Activated naive CD8-positive, alpha-beta T cell treated with anti-CD3 and anti-CD28 coated beads, Interleukin-2, amount 50 U/mL, for 24 hours (primary cell): Measurements from ENCODE around the gene MVD.
A peak's percentile ranks its signal among the peaks of the same experiment; 100 is the strongest.

Experiments used
- ATAC-seq: fragments of 150-1000 bp; cut with Tn5 transposase; one replicate; pipeline ENCODE4 v1.10.0; 2021
- DNase-seq: peaks from one replicate; pipeline ENCODE4 v3.0.0; 2021
- H3K27ac Mint-ChIP-seq: one replicate; pipeline ENCODE4 v1.8.0; 2021; ENCODE audit warnings: mild to moderate bottlenecking, mixed read lengths
- H3K27me3 Mint-ChIP-seq: one replicate; pipeline ENCODE4 v1.8.0; 2021; ENCODE audit warnings: mixed read lengths
- H3K36me3 Mint-ChIP-seq: one replicate; pipeline ENCODE4 v1.8.0; 2021; ENCODE audit warnings: low read depth, mixed read lengths
- H3K4me1 Mint-ChIP-seq: one replicate; pipeline ENCODE4 v1.8.0; 2021; ENCODE audit warnings: mixed read lengths
- H3K4me3 Mint-ChIP-seq: one replicate; pipeline ENCODE4 v1.8.0; 2021; ENCODE audit warnings: mild to moderate bottlenecking, moderate library complexity, mixed read lengths
- H3K9me3 Mint-ChIP-seq: one replicate; pipeline ENCODE4 v1.8.0; 2021; ENCODE audit warnings: mixed read lengths

MVD gene

GRCh38 chr16:88700636-88701482 lies 38.0 kb upstream of the MVD start:
- Mint-ChIP-seq H3K36me3 (peaks cover 4% of the 10 kb centered on the region), H3K4me3 (peak overlapping the region; percentile 88), H3K9me3 (no peaks in the 10 kb centered on the region), H3K4me1 (peaks cover 64% of the 10 kb centered on the region), H3K27ac (peak overlapping the region; percentile 91), H3K27me3 (no peaks in the 10 kb centered on the region)
- peak; percentile 84 for ATAC-seq
- peak; percentile 93 for DNase-seq

GRCh38 chr16:88700322-88700635 lies 37.4 kb upstream of the MVD start:
- ATAC-seq, result no peak
- Mint-ChIP-seq H3K9me3 (no peaks in the 10 kb centered on the region), H3K36me3 (peaks cover 4% of the 10 kb centered on the region), H3K27ac (peak overlapping the region; percentile 91), H3K4me1 (peaks cover 62% of the 10 kb centered on the region), H3K27me3 (no peaks in the 10 kb centered on the region), H3K4me3 (peak overlapping the region; percentile 88)
- DNase-seq, result no peak

GRCh38 chr16:88699180-88699579 lies 36.3 kb upstream of the MVD start:
- DNase-seq (no peak), ATAC-seq (no peak)
- H3K27me3 Mint-ChIP-seq, result no peaks in the 10 kb centered on the region
- peaks cover 51% of the 10 kb centered on the region for H3K4me1 Mint-ChIP-seq
- peaks cover 4% of the 10 kb centered on the region for H3K36me3 Mint-ChIP-seq
- no peak overlapping the region for H3K27ac Mint-ChIP-seq
- H3K9me3 Mint-ChIP-seq, result no peaks in the 10 kb centered on the region
- no peak overlapping the region for H3K4me3 Mint-ChIP-seq

- Mint-ChIP-seq H3K4me3 (no peak overlapping the region), H3K27me3 (no peaks in the 10 kb centered on the region), H3K9me3 (no peaks in the 10 kb centered on the region), H3K36me3 (peaks cover 4% of the 10 kb centered on the region), H3K4me1 (peaks cover 46% of the 10 kb centered on the region), H3K27ac (no peak overlapping the region)
- DNase-seq (no peak), ATAC-seq (no peak)
Measured at GRCh38 chr16:88698646-88699045, 35.8 kb upstream of the MVD start.

- peaks cover 4% of the 10 kb centered on the region for H3K36me3 Mint-ChIP-seq
- DNase-seq, result no peak
- no peaks in the 10 kb centered on the region for H3K27me3 Mint-ChIP-seq
- peaks cover 40% of the 10 kb centered on the region for H3K4me1 Mint-ChIP-seq
- no peak for ATAC-seq
- H3K9me3 Mint-ChIP-seq, result no peaks in the 10 kb centered on the region
- no peak overlapping the region for H3K4me3 Mint-ChIP-seq
- H3K27ac Mint-ChIP-seq, result no peak overlapping the region
Measured at GRCh38 chr16:88697831-88698615, 35.1 kb upstream of the MVD start.

- no peak for ATAC-seq
- DNase-seq, result no peak
- no peaks in the 10 kb centered on the region for H3K27me3 Mint-ChIP-seq
- no peak overlapping the region for H3K27ac Mint-ChIP-seq
- H3K9me3 Mint-ChIP-seq, result no peaks in the 10 kb centered on the region
- no peak overlapping the region for H3K4me3 Mint-ChIP-seq
- peaks cover 4% of the 10 kb centered on the region for H3K36me3 Mint-ChIP-seq
- H3K4me1 Mint-ChIP-seq, result peaks cover 40% of the 10 kb centered on the region
Measured at GRCh38 chr16:88697116-88697830, 34.4 kb upstream of the MVD start.

GRCh38 chr16:88696441-88696840 lies 33.5 kb upstream of the MVD start:
- no peak for DNase-seq
- Mint-ChIP-seq H3K9me3 (no peaks in the 10 kb centered on the region), H3K36me3 (peaks cover 4% of the 10 kb centered on the region), H3K27me3 (no peaks in the 10 kb centered on the region), H3K4me1 (peaks cover 40% of the 10 kb centered on the region), H3K4me3 (no peak overlapping the region), H3K27ac (no peak overlapping the region)
- no peak for ATAC-seq

GRCh38 chr16:88695753-88696152 lies 32.9 kb upstream of the MVD start:
- Mint-ChIP-seq H3K9me3 (no peaks in the 10 kb centered on the region), H3K36me3 (peaks cover 4% of the 10 kb centered on the region), H3K27me3 (no peaks in the 10 kb centered on the region), H3K4me3 (no peak overlapping the region), H3K4me1 (peaks cover 42% of the 10 kb centered on the region), H3K27ac (no peak overlapping the region)
- DNase-seq (no peak), ATAC-seq (no peak)

GRCh38 chr16:88695218-88695617 lies 32.3 kb upstream of the MVD start:
- Mint-ChIP-seq H3K27ac (no peak overlapping the region), H3K4me1 (peaks cover 40% of the 10 kb centered on the region), H3K36me3 (peaks cover 4% of the 10 kb centered on the region), H3K27me3 (no peaks in the 10 kb centered on the region), H3K9me3 (no peaks in the 10 kb centered on the region), H3K4me3 (no peak overlapping the region)
- no peak for ATAC-seq
- DNase-seq, result no peak

- H3K27me3 Mint-ChIP-seq, result no peaks in the 10 kb centered on the region
- peaks cover 34% of the 10 kb centered on the region for H3K4me1 Mint-ChIP-seq
- H3K36me3 Mint-ChIP-seq, result no peaks in the 10 kb centered on the region
Measured at GRCh38 chr16:88694221-88695087, 31.6 kb upstream of the MVD start.

GRCh38 chr16:88693420-88694177 lies 30.7 kb upstream of the MVD start:
- H3K27me3 Mint-ChIP-seq, result no peaks in the 10 kb centered on the region
- no peaks in the 10 kb centered on the region for H3K9me3 Mint-ChIP-seq
- no peaks in the 10 kb centered on the region for H3K36me3 Mint-ChIP-seq
- DNase-seq (no peak), ATAC-seq (no peak)
- peaks cover 34% of the 10 kb centered on the region for H3K4me1 Mint-ChIP-seq
- no peak overlapping the region for H3K27ac Mint-ChIP-seq
- no peak overlapping the region for H3K4me3 Mint-ChIP-seq

More at GRCh38 chr16:88694221-88695087, 31.6 kb upstream of the MVD start:
- ATAC-seq (no peak), DNase-seq (no peak)
- H3K9me3 Mint-ChIP-seq, result no peaks in the 10 kb centered on the region
- H3K27ac Mint-ChIP-seq, result no peak overlapping the region
- no peak overlapping the region for H3K4me3 Mint-ChIP-seq

GRCh38 chr16:88692861-88693260 lies 30.0 kb upstream of the MVD start:
- Mint-ChIP-seq H3K36me3 (no peaks in the 10 kb centered on the region), H3K27ac (no peak overlapping the region), H3K4me1 (peaks cover 31% of the 10 kb centered on the region), H3K27me3 (no peaks in the 10 kb centered on the region), H3K4me3 (no peak overlapping the region), H3K9me3 (no peaks in the 10 kb centered on the region)
- no peak for ATAC-seq
- DNase-seq, result no peak

- Mint-ChIP-seq H3K36me3 (no peaks in the 10 kb centered on the region), H3K9me3 (no peaks in the 10 kb centered on the region), H3K27me3 (no peaks in the 10 kb centered on the region), H3K4me1 (peaks cover 26% of the 10 kb centered on the region), H3K4me3 (no peak overlapping the region), H3K27ac (peak overlapping the region; percentile 59)
- ATAC-seq, result peak; percentile 10
- DNase-seq, result peak; percentile 24
Measured at GRCh38 chr16:88691924-88692560, 29.2 kb upstream of the MVD start.
